PC-9 (cell line): ENCODE measurements around the gene SOX1. TPM values are rescaled to one million over a fixed set of nuclear protein-coding genes. Genes with fewer than 3 reads are reported as not detected.

Experiments
- BruUV-seq: library from RNA; stranded (reverse); fragments of 400-500 nt; replicated peaks from 2 replicates; lab custom pipeline; 2021; lab: Mats Ljungman, UMichigan
- CTCF ChIA-PET: fragments of 300-600 bp; sonication (Branson Sonifier 250); formaldehyde crosslinking; loops from one replicate; lab custom pipeline; 2022; ENCODE audit warnings: antibody characterized with exemption; lab: Charles Lee
- POLR2A ChIA-PET: fragments of 300-600 bp; sonication (Branson Sonifier 250); formaldehyde crosslinking; loops from one replicate; lab custom pipeline; 2022; ENCODE audit warnings: antibody characterized with exemption; ENCODE audit not compliant: unreplicated experiment; lab: Charles Lee
- DNase-seq, 2 experiments: peaks; one replicate each; pipeline versions ENCODE4 v3.0.0 to v3.0.0-alpha.2; 2015 to 2022; ENCODE audit warnings: mixed read lengths in 1 of 2
- H2AFZ ChIP-seq: fragments of 200-600 bp; sonication (generic); 2 replicates; pipeline ENCODE4 v1.8.1; 2017; ENCODE audit warnings: antibody characterized with exemption
- H3F3A ChIP-seq: fragments of 200-600 bp; sonication (generic); 2 replicates; pipeline ENCODE4 v1.8.1; 2017; ENCODE audit warnings: antibody characterized with exemption, mild to moderate bottlenecking, low read depth; ENCODE audit not compliant: insufficient read depth
- H3K27ac ChIP-seq: fragments of 200-600 bp; sonication (generic); 2 replicates; pipeline ENCODE4 v1.6.1; 2016; ENCODE audit warnings: mixed run types
- H3K27me3 ChIP-seq: fragments of 200-600 bp; sonication (generic); 2 replicates; pipeline ENCODE4 v1.6.1; 2016; ENCODE audit warnings: low read depth, mixed run types; ENCODE audit not compliant: insufficient read depth
- H3K36me3 ChIP-seq: fragments of 200-600 bp; sonication (generic); 2 replicates; pipeline ENCODE4 v1.6.1; 2016; ENCODE audit warnings: low read depth, mixed run types
- H3K4me1 ChIP-seq: fragments of 200-600 bp; sonication (generic); replicated peaks from 2 replicates; pipeline ENCODE4 v1.6.1; 2016; ENCODE audit warnings: mixed run types; ENCODE audit not compliant: insufficient read depth
- H3K4me2 ChIP-seq: fragments of 200-600 bp; sonication (generic); 2 replicates; pipeline ENCODE4 v1.6.1; 2017; ENCODE audit warnings: mixed run types
- H3K4me3 ChIP-seq: fragments of 200-600 bp; sonication (generic); 2 replicates; pipeline ENCODE4 v1.6.1; 2016; ENCODE audit warnings: mixed run types
- H3K79me2 ChIP-seq: fragments of 200-600 bp; sonication (generic); 2 replicates; pipeline ENCODE4 v1.6.1; 2017; ENCODE audit warnings: low read depth, mixed run types
- H3K9me2 ChIP-seq: fragments of 200-600 bp; sonication (generic); 2 replicates; pipeline ENCODE4 v1.8.1; 2017; ENCODE audit warnings: mild to moderate bottlenecking; ENCODE audit not compliant: insufficient read depth
- H3K9me3 ChIP-seq: fragments of 200-600 bp; sonication (generic); 2 replicates; pipeline ENCODE4 v1.8.1; 2016; ENCODE audit warnings: low read depth; ENCODE audit not compliant: insufficient read depth
- H4K20me1 ChIP-seq: fragments of 200-600 bp; sonication (generic); 2 replicates; pipeline ENCODE4 v1.8.1; 2017; ENCODE audit not compliant: insufficient read depth
- CTCF ChIP-seq: fragments of 200-600 bp; sonication (generic); conservative IDR thresholded peaks from 2 replicates; pipeline ENCODE4 v1.6.1; 2017; ENCODE audit warnings: mixed run types, antibody characterized with exemption, mild to moderate bottlenecking, moderate library complexity
- EZH2 ChIP-seq: fragments of 200-600 bp; sonication (generic); IDR thresholded peaks from 2 replicates; pipeline ENCODE4 v1.8.0; 2017; ENCODE audit warnings: antibody characterized with exemption, low read depth
- intact Hi-C: fragments of 100-400 bp; cut with micrococcal nuclease; formaldehyde crosslinking; loops from one replicate; pipeline ENCODE4 v1.10.0; 2022; ENCODE audit not compliant: unreplicated experiment
- total RNA-seq: library from RNA; stranded (reverse); gene quantifications from 2 replicates; pipeline ENCODE4 v1.2.3, GENCODE V29; 2021

The SOX1 gene
- total RNA-seq, 1 experiment from 2014 or later, result not detected

DNA sequence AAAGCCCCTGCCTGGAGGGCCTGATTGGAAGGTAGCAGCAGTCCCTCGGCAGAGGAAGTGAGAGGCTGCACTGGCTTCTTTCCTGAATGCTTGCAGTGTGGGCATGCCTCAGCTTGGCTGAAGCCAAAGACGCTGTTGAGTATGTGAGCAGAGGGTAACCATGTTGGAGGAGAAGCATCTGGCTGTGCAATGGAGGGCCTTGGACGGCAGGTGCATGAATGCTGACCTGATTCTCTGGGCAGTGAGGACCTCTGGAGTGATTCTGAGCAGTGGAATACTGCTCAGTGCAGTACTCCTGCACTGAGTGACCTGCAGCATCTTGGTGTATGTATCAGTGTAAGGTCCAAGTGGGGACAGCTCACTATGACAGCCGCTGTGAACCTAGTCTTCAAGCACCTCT lies 46.9 kb downstream of the SOX1 start:
- TF ChIP-seq EZH2 (no peak), CTCF (no peak)
- no peaks in the 10 kb centered on the region for H3K9me3 ChIP-seq
- no peak overlapping the region for H3K27ac ChIP-seq
- no peak overlapping the region for H2AFZ ChIP-seq
- CTCF ChIA-PET, result no interaction called here
- no peaks in the 10 kb centered on the region for H3K79me2 ChIP-seq
- no peaks in the 10 kb centered on the region for H3K36me3 ChIP-seq
- intact Hi-C loops, result no loop called here
- H3K4me3 ChIP-seq, result no peak overlapping the region
- no peaks in the 10 kb centered on the region for H3K4me1 ChIP-seq
- no peaks in the 10 kb centered on the region for H3K9me2 ChIP-seq
- no TSS peak for BruUV-seq
- DNase-seq, result no peak
- POLR2A ChIA-PET, result no interaction called here
- peaks cover 100% of the 10 kb centered on the region for H3K27me3 ChIP-seq
- no peaks in the 10 kb centered on the region for H4K20me1 ChIP-seq
- H3K4me2 ChIP-seq, result no peak overlapping the region
- H3F3A ChIP-seq, result no peaks in the 10 kb centered on the region

DNA sequence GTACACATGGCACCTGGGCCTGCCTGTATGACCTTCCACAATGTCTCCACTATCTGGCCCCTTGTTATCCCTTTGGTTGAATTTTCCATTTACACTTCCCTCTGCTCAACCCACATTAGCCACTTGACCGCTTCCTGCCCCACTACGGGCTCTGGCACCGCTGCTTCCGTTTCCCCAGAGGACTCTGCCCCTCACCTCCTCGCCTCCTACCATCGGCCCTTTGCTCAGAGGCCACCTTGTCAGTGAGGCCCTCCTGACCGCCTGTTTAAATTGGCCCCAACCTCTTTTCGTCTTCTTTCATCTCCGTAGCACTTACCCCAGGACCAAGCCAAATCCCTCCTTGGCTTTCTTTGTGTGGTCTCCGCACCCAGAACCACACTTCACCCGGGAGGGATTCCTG lies 47.4 kb downstream of the SOX1 start:
- Histone ChIP-seq H3K9me3 (no peaks in the 10 kb centered on the region), H2AFZ (no peak overlapping the region), H3K4me3 (no peak overlapping the region), H3F3A (no peaks in the 10 kb centered on the region), H3K79me2 (no peaks in the 10 kb centered on the region), H3K27me3 (peaks cover 100% of the 10 kb centered on the region), H4K20me1 (no peaks in the 10 kb centered on the region), H3K4me1 (no peaks in the 10 kb centered on the region), H3K4me2 (no peak overlapping the region), H3K27ac (no peak overlapping the region), H3K36me3 (no peaks in the 10 kb centered on the region), H3K9me2 (no peaks in the 10 kb centered on the region)
- no peak for DNase-seq
- POLR2A ChIA-PET, result no interaction called here
- no peak for TF ChIP-seq CTCF
- TF ChIP-seq EZH2, result no peak
- BruUV-seq, result no TSS peak
- CTCF ChIA-PET, result no interaction called here
- intact Hi-C loops, result no loop called here

GRCh38 chr13:112115403-112116091 lies 48.6 kb downstream of the SOX1 start:
- H3K4me1 ChIP-seq, result no peaks in the 10 kb centered on the region
- H3K27me3 ChIP-seq, result peaks cover 100% of the 10 kb centered on the region
- H4K20me1 ChIP-seq, result no peaks in the 10 kb centered on the region
- H3K9me3 ChIP-seq, result no peaks in the 10 kb centered on the region
- no peaks in the 10 kb centered on the region for H3K9me2 ChIP-seq
- POLR2A ChIA-PET, result no interaction called here
- H3F3A ChIP-seq, result no peaks in the 10 kb centered on the region
- H2AFZ ChIP-seq, result no peak overlapping the region
- H3K79me2 ChIP-seq, result no peaks in the 10 kb centered on the region
- CTCF ChIA-PET, result no interaction called here
- H3K27ac ChIP-seq, result no peak overlapping the region
- intact Hi-C loops, result no loop called here
- H3K4me2 ChIP-seq, result no peak overlapping the region
- H3K4me3 ChIP-seq, result no peak overlapping the region
- TF ChIP-seq CTCF (no peak), EZH2 (no peak)
- no TSS peak for BruUV-seq
- no peaks in the 10 kb centered on the region for H3K36me3 ChIP-seq
- no peak for DNase-seq
